GM20431 (cell line): ENCODE measurements around the gene TFCP2L1.

Source experiments
- in situ Hi-C: fragments of 300-500 bp; cut with MseI, MboI; formaldehyde crosslinking; loops from one replicate; pipeline ENCODE4 v1.15.0; 2020; ENCODE audit warnings: low sequenced_read_pairs; ENCODE audit not compliant: unreplicated experiment

TFCP2L1 gene

DNA sequence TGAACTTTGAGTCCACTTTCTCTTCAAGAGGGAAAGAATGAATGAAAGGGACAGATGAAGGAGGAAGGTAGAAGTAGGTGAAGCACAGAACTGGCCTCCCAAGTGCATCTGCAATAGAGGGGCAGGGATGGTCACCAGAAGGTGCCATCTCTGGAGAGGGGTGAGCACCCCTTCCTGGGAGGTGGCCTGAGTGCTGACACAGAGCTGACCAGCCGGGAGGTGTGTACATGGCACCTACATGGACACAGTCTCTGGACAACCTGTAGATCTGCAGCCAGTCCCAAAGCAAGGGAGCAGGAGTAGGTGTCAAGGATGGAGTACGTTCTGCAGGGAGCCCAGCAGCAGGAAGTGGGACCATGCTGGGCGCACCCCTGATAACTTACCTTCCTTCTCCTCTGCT, 83.2 kb downstream of the TFCP2L1 start:
- in situ Hi-C loops, result no loop called here

DNA sequence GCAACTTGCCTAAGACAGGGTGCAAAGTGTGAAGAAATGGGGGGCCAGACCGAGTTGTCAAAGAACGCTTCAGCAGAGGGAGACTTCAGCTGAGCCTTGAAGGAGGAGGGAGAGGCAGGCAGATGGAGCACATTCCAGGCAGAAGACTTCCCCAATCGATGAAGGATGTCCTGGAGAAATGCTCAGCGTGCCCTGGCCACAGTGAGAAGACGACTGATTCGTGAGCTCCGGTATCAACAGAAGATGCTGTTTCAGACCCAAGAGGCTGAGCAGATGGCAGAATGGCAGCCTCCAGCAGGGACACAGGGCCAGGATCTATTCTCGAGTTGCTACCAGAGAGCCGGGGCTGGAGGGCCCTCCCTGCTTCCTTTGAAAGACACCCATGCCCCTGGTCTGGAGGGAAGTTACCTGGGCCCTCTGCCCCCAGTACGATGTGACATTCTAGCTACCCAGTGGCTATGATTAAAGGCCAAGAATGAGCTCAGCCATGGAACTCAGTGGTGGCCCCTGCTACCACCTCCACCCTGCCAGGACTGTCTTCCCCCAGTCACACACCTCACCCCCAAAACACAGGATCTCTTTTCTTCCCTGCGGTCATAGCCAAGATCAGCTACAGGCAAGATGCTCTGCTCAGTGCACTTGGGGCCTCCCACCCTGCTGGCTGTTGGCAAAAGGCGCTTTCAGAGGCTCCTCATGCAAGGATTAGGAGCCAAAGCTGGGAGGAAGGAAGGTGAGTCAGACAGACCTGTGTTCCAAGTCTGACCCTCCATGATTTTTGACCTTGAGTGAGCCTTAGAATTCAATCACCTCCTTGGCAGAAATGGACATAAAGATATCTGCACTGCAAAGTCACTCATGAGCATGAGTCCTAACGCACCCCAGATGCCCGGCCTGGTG, 84.3 kb downstream of the TFCP2L1 start:
- in situ Hi-C loops, result no loop called here

DNA sequence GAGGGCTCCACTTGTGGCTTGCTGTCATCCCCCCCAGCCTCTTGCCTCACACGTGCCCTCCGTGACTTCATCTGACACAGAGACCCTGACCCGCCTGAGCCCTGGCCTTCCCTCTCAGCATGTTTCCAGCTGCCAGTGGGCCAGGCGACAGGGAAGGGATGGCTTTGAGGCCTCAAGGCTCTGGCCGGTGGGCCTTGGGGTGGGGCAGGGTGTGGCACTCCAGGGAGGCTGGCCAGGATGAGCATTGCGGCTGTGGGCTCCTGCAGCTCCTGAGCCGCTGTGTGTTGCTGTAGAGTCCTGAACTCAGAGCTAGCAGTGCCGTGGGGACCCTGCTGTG, 85.0 kb downstream of the TFCP2L1 start:
- in situ Hi-C loops, result no loop called here

DNA sequence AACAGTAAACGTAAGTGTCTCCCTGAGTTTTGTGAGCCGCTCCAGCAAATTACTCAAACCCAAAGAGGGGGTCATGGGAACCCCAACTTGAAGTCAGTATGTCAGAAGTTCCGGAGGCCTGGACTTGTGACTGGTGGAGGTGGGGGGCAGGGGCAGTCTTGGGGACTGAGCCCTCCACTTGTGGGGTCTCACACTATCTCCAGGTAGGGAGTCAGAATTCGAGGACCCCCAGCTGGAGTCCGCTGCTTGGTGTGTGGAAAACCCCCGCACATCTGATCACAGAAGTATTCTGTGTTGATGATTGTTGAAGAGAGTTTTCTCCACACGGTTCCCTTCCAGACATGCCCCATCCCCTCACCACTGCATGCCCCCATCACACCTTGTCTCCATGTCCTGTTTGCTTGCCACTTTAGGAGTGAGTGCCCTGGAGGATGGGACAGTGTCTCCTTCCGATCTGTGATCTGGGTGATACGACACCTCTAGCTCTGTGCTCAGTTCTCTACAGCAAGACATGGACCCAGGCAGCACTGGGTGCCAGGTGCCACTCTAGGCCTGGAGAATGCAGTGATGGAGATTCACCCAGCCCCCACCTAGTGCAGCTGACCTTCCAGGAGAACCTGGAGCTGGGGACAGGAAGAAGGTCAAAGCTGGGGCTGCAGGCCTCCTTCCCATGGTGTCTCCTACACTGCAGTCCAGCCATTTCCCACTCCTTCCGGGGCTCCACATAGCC, 85.6 kb downstream of the TFCP2L1 start:
- in situ Hi-C loops, result no loop called here

DNA sequence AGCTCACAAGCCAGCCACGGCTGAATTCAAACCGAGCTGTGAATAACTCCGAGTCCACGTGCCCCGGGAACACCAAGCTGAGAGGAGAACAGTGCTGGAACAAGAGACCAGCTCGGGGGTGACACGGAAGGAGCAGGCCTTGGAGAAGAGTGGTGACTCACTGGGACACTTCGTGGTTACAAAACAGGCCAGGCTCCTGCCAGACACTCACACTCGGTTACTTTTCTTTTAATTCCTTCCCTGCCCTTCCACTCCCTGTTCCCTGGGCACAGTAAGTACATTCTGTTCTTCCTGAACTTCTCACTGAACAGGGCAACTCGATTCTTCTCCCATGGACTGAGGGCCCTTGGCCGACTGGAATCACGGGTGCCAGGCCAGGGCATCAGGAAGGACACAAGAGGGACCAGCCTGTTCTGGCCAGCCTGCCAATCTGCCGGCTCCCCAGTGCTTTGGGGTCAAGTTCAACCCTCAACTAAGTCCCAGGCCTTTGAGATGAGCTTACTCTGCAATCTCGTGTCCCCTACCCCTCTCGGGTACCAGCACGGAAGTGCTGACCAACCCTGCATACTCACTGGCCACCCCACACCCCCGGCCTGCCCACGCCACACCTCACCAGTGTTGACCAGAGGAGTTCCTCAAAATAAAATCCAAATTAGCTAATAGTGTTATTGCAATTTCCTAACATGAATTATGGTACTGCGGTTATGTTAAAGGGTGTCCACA, 87.5 kb downstream of the TFCP2L1 start:
- in situ Hi-C loops, result no loop called here

DNA sequence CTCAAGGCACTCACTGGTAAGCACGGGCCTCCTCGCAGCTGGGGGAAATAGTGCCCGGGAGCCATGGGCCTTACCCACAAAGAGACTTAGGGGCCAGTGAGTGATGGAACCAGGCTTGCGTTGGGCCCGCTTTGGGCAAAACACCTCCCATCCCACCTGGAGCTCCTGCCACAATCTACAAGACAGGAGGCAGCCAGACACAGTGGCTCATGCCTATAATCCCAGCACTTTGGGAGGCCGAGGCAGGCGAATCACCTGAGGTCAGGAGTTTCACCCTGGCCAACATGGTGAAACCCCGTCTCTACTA, 88.2 kb downstream of the TFCP2L1 start:
- in situ Hi-C loops, result no loop called here

DNA sequence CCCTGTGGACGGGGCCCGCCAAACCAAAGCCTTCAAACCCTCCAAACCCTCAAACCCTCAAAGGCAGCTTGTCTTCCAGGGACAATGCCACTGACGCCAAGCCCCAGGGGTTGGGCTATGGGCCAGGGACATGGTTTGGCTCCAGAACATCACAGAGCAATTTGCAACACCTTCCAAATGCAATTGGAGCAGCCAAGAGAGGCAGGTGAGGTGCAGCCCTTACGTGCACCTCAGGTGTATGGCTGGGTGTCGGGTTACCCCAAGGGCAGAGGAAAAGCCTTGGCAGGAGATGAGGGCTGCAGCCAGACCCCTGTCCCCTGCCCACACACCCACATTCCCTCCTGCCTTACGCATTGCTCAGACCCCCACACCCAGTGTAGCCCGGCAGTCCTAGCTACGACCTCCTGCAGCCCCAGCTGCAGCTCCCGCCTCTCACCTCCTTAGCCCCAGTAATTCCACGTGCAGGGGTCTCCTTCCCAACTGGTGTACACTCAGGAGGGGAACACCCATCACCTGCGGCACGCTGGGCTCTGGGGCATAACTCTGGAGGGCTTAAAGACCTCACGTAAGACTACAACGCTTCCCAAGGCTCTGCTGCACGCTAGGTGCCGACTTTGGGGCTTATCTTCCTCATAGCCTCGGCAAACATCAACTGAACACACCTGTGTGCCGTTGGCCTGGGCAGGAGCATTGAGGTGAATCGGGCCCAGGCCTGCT, 88.7 kb downstream of the TFCP2L1 start:
- in situ Hi-C loops, result no loop called here

DNA sequence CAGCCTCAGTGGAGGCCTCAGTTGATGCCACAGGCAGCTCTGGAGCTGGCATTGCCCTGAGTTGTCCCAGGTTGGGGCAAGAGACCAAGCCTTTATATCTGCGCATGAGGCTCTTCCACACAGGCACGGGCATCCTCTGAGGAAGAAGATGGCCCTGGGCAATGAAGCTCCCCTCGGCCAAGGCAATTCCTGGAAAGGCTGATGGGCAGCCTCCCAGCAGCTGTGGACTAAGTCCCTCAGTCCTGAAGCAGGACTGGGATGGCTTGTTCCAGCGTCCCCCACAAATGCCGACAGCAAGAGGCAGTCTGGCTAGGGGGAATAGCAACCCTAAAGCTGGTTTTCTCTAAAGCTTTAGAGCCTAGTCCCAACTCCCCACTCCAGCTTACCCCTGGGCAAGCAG, 90.0 kb downstream of the TFCP2L1 start:
- in situ Hi-C loops, result no loop called here

DNA sequence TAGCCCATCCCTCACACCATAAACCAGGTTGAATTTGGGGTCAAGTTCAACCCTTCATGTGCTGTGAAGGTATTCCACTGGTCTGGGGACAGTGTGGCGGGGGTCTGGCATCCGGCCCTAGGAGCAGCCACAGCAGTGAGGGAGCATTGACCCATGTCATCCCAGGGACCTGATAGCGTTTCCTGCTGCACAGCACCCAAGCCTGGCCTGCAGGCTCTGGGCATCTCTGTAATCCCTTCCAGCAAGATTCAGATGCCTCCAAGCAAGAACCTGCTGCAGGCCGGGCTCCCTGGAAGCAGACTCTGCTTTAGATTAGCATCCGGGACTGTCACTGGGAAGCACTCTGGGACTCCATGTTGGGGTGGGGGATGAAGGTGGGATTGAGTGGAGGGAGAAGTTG, 90.4 kb downstream of the TFCP2L1 start:
- in situ Hi-C loops, result no loop called here

DNA sequence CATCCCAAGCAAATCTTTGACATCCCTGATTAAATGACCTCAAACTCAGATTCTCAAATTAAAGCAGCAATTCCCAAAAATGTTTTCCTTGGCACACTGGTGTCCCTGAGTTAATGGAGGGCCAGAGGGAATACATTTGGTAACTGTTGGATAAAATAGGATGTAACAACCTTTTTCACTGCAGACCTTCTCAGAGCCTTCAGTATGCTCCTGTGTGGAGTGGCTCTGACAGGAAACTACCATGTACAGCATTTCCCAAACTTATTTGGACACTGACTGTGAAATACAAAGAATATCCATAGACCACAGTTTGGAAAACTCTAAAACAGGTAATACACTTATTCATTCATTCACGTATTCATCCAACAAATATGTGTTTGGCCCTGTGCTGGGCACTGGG, 91.8 kb downstream of the TFCP2L1 start:
- in situ Hi-C loops, result no loop called here

DNA sequence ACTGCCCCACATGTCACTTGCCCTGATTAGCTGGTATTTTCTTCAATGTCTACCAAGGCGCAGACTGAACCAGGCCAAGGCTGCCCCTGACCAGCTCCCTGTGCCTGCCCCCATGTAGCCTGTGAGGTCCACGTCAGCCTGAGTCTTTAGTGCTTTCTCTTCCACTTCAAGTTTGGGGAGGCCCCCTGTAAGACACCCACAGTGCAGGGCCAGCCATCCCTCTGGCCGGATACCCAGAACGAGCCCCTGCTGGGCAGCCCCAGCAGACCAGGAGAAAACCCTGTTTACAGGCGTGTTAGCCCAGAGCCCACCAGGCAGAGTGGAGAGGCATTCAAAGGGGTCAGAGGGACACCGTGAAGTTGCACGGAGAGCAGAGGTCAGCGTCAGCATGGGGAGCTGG, 92.4 kb downstream of the TFCP2L1 start:
- in situ Hi-C loops, result no loop called here

DNA sequence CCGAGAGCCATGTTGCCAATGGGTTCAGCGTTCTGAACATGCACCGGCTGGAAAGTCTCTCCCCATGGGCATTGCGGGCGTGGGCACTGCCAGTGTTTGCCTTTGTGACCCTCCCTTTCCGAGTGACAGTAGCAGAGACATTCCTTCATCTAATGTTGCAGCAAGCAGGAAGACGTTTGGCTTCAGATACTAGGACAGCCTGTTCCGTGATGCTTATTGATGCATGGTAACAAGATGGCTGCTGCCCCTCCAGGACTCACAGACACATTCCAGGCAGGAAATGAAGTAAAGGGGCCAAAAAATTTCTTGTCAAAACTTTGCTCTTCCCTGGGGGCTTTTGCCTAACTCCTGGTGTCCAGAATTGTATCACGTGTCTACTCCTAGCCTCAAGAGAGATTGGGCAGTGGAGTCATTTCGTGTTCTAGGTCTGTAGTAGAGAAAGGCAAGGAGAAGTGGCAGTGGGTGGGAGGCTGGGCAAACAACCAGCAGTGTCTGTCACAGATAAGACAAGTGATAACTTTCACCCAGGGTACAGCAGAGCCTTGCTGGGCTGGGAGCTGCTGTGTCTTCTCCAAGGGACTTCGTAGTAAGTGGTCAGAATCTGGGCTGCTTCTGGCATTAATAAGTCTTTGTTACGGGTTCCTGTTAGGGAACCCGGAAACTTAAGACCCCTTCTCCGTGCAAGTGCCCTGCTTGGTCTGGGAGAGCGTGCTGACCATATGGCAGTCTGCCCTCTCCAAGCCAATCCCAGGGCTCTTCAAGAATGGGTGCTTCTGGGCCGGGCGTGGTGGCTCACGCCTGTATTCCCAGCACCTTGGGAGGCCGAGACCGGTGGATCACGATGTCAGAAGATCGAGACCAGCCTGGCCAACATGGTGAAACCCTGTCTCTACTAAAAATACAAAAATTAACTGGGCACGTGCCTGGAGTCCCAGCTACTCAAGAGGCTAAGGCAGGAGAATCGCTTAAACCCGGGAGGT, 93.5 kb downstream of the TFCP2L1 start:
- in situ Hi-C loops, result no loop called here

DNA sequence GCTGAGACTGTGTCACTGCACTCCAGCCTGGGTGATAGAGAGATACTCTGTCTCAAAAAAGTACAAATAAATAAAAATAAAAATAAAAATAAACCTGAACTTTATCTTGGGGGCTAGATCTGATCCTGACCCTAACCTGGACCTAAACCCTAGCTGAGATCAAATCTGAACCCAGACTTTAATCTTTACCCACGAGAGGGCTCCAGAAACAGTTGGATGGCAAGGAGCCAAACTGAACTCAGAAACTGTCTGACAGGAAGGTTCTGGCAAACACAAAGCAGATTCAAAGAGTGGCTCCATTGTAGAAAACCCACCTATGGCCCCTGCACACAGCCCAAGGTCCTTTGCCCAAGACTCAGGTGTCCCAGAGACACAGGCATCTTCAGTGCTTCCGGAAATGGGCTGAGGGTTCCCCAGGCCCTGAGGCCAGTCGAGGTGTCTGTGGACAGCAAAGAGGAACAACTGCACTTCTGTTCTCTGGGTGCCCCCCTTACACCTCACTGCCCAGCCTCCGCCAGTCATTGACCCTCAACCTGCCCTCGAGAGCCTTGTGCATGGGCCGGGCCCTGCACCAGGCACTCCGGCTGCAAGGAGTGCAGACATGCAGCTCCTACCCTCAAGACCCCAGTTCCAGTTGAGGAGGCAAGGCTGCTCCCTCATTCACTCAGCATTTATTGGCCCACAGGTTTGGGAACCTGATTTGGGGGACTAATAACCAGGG, 95.2 kb downstream of the TFCP2L1 start:
- in situ Hi-C loops, result no loop called here

DNA sequence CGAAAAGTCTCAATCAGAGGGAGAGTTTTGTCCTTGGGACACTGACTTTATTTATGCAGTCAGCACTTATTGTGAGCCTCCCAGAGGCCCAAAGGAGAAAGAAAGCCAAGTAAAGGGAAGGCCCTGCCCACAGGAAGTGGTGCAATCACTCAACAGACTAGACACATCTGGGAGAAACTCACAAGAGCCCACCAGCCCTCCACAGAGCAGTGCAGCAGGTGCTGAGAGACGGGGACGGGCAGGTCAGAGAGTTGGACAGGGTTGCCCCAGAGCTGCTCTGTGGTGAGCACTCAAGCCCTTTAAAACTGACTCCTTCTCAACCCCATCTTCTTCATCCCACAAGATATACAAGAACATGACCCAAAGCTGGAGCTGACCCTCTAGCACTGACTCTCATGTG, 96.0 kb downstream of the TFCP2L1 start:
- in situ Hi-C loops, result no loop called here

DNA sequence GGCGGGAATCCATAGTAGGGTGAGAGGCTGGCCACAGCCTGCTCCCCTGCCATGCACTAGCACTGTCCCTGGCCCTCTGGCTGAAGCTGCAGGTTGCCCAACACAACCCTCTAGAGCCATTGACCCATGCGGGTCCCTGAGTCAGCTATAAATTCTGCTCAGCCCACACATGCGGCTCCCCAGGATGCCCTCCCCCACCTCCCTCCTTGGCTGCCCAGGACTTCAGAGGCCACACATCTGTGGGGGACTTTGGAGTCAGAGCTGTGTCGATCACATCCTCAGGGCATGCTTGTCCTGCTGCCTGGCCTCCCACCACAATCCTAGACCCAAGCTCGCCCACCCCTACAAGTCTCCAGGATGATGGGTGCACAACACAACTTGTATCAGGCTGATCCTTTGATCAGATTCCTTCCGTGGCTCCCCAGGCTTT, 97.0 kb downstream of the TFCP2L1 start:
- in situ Hi-C loops, result no loop called here

DNA sequence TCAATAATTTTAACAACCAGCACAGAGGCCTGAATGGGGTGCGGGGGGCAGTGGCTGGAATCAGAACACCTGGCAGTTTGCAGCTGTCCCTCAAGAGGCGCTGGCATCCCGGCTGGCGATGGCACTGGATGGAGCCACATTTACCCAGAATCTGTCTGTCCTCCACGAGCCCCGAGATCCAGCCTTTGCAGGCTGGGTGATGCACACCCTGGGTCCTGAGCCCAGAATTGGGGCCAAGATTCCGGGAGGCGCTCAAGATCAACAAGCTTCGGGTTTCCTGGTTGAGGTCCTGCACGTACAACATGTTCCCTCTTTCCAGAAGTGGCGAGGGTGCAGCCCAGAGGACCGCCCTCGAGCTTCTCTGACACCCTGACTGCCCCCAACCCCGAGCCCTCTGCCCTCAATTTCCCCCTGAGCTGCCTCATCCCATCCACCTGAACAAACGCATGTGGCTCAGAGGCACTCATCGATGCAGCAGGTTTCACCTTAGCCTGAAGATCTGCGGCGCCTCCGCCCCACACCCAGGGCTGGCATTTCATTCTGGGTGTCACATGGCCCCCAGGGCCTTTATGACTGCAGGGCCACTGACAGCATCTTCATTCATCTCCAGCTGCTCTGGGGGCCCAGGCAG, 97.5 kb downstream of the TFCP2L1 start:
- in situ Hi-C loops, result no loop called here

DNA sequence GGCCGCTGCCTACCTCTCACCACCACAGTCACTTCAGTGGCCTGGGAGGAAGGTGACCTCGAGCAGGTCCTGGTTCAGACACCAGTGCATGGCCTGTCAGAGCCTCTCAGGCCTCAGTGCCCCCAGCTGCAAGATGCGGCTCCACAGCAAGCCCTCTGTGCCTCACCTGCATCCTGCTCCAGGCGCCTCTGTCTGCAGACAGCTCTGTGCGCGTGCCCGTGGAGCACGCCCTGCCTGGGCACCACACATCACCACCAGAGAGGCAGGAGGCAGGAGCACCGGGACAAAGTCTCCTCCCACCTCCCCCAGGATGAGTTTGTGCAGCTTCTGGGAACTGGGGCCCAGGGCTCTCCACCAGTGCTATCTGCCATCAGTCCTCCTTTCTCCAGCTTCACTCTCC, 98.7 kb downstream of the TFCP2L1 start:
- in situ Hi-C loops, result no loop called here

DNA sequence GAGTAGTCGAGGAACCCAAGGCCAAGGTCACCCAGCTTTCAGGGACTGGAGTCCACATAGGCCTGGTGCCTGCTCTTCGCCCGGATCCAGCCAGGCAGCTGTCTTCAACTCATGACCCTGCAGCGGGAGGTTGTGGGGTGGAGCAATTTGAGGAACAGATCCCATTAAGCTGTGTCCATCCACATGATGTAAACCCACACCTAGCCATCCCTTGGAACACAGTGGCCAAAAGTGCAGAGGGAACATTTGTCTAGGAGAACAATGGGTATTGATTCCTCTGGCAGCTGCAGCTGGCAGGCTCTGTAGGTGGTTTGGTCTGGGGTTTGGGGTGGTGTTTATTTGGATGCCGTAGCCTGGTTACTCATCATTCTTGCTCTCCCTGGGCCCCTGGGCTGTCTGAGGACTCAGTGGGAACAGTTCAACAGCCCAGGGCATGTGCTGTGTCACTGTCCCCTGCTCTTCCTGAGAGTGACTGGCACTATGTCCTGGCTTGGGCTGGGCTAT, 99.4 kb downstream of the TFCP2L1 start:
- in situ Hi-C loops, result no loop called here
